ENCODE results near the gene WSB2.
"Not testable (repeated sequence)": the region's sequence is repeated elsewhere in the genome, so short reads cannot be mapped to it uniquely, and the experiment has no call there.

The WSB2 gene

GRCh38 chr12:118015944-118016343 lies 45.0 kb downstream of the WSB2 start:
- no peak for TF ChIP-seq CTCF (IDR thresholded peaks at IDR 0.05; ENCODE audit: low read depth, low read length, missing control alignments)
- no peak for DNase-seq (ENCODE audit: extremely low read depth, low read depth)
- peak overlapping the region; percentile 84 for H3K4me3 ChIP-seq (replicated peaks; ENCODE audit: low read depth, low read length)

- no peak for TF ChIP-seq CTCF (IDR thresholded peaks at IDR 0.05; ENCODE audit: low read depth, low read length, missing control alignments)
- no peak for DNase-seq (ENCODE audit: extremely low read depth, low read depth)
- no peak overlapping the region for H3K4me3 ChIP-seq (replicated peaks; ENCODE audit: low read depth, low read length)
These were observed 45.7 kb downstream of the WSB2 start for GRCh38 chr12:118015306-118015705.

DNA sequence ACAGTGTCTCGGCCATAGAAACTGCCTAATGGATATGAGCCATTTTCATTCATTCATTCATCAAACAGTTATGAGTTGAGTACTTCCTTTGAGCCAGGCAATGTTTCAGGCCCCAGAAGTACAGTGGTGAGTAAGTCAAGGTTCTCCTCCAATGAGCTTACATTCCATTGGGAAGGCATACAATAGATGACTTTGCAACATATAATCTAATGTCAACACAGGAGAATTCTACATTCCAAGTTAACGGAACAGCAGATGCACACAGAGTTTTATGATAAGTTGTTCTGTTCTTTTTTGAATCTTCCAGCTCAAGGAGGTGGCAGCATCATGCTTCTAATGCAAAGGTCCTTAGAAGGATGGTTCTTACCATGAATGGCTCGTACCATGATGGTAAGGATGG lies 47.7 kb downstream of the WSB2 start:
- no peak overlapping the region for H3K4me3 ChIP-seq (replicated peaks; ENCODE audit: low read depth, low read length)
- no peak for TF ChIP-seq CTCF (IDR thresholded peaks at IDR 0.05; ENCODE audit: low read depth, low read length, missing control alignments)
- no peak for DNase-seq (ENCODE audit: extremely low read depth, low read depth)

DNA sequence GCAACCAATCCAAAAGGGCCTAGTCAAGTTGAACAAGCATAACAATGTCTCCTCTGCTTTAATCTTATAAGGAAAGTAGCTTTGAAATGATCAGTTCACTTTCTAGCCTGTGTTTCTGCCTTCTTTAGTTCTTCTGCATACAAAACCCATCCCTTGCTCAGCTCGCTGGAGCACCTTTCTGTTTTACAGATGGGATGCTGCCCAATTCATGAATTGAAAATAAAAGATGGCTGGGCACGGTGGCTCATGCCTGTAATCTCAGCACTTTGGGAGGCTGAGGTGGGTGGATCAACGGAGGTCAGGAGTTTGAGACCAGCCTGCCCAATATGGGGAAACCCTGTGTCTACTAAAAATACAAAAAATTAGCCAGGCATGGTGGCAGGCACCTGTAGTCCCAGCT lies 49.0 kb downstream of the WSB2 start:
- no peak for TF ChIP-seq CTCF (IDR thresholded peaks at IDR 0.05; ENCODE audit: low read depth, low read length, missing control alignments)
- H3K4me3 ChIP-seq (replicated peaks; ENCODE audit: low read depth, low read length), result no peak overlapping the region
- no peak for DNase-seq (ENCODE audit: extremely low read depth, low read depth)

- DNase-seq (ENCODE audit: extremely low read depth, low read depth), result no peak
- no peak overlapping the region for H3K4me3 ChIP-seq (replicated peaks; ENCODE audit: low read depth, low read length)
- TF ChIP-seq CTCF (IDR thresholded peaks at IDR 0.05; ENCODE audit: low read depth, low read length, missing control alignments), result no peak
These were observed 49.6 kb downstream of the WSB2 start for GRCh38 chr12:118011377-118011776.

DNA sequence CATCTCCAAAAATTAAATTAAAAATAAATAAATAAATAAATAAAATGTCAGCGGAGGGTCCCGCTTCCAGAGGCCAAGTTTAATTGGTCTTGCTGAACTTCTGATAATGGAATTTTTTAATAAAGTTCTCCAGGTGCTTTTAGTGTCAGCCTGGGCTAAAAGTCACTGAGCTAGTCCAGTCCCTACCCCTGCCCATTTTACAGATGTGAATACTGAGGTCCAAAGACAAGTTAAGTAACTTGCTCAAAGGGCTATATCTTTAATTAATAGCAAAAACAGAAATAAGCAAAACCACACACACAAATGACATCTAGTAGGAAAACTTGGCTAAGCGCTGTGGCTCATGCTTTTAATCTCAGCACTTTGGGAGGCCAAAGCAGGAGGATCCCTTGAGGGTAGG lies 50.1 kb downstream of the WSB2 start:
- no peak for TF ChIP-seq CTCF (IDR thresholded peaks at IDR 0.05; ENCODE audit: low read depth, low read length, missing control alignments)
- no peak overlapping the region for H3K4me3 ChIP-seq (replicated peaks; ENCODE audit: low read depth, low read length)
- no peak for DNase-seq (ENCODE audit: extremely low read depth, low read depth)

- not testable (repeated sequence) for DNase-seq (ENCODE audit: extremely low read depth, low read depth); H3K4me3 ChIP-seq (replicated peaks; ENCODE audit: low read depth, low read length)
These were observed 61.2 kb downstream of the WSB2 start for GRCh38 chr12:117999806-118000205.

All from HFF-Myc (cell line).